ENCODE results near the gene LRP1.
A peak's percentile ranks its signal among the peaks of the same experiment; 100 is the strongest.

LRP1 gene

DNA sequence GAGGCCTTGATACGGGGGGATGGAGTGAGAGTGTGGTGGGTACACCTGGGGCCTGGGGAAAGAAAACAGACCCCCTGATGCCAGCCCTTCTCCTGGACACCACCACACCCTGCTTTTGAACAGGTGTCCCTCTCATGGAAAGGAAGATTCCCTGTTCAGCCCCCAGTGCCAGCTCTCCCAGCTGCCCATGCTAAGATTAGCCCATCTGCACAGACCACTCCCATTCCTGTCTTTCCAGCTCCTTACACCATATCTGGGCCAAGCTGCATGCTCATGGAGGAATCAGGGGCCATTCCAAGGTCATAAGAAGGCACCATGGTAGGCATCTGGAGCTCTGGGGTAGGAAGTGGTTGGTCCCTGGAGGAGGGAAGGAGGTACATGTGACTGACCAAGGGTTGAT is 29.7 kb upstream of the LRP1 start:
- H3K4me1 Mint-ChIP-seq = peaks cover 65% of the 10 kb centered on the region
- H3K36me3 Mint-ChIP-seq = peaks cover 55% of the 10 kb centered on the region
- H3K4me3 Mint-ChIP-seq = no peak overlapping the region
- no peak for DNase-seq
- no peaks in the 10 kb centered on the region for H3K27me3 Mint-ChIP-seq
- CTCF ChIA-PET = interaction anchor here (1.2 to 10.4 kb wide), 4 partner anchors 8 to 67 kb away, joined by 3 to 100 read pairs (median 5); partner anchors contain the start of gene STAT6
- H3K27ac Mint-ChIP-seq = peak overlapping the region; percentile 66
- no peaks in the 10 kb centered on the region for H3K9me3 Mint-ChIP-seq

- Mint-ChIP-seq H3K4me3 (no peak overlapping the region), H3K4me1 (peaks cover 62% of the 10 kb centered on the region), H3K27ac (peak overlapping the region; percentile 66), H3K36me3 (peaks cover 55% of the 10 kb centered on the region), H3K27me3 (no peaks in the 10 kb centered on the region), H3K9me3 (no peaks in the 10 kb centered on the region)
- DNase-seq = no peak
- CTCF ChIA-PET = interaction anchor here (1.0 to 10.4 kb wide), 7 partner anchors 9 to 68 kb away, joined by 3 to 100 read pairs (median 5); partner anchors contain the start of genes NEMP1 and STAT6
Measured at GRCh38 chr12:57099047-57099714, 29.1 kb upstream of the LRP1 start.

GRCh38 chr12:57099766-57100165 is 28.5 kb upstream of the LRP1 start:
- DNase-seq = no peak
- peaks cover 58% of the 10 kb centered on the region for H3K36me3 Mint-ChIP-seq
- CTCF ChIA-PET = interaction anchor here (1.0 to 10.4 kb wide), 7 partner anchors 10 to 68 kb away, joined by 3 to 100 read pairs (median 5); partner anchors contain the start of genes NEMP1 and STAT6
- no peak overlapping the region for H3K4me3 Mint-ChIP-seq
- no peaks in the 10 kb centered on the region for H3K9me3 Mint-ChIP-seq
- H3K27ac Mint-ChIP-seq = peak overlapping the region; percentile 59
- H3K27me3 Mint-ChIP-seq = no peaks in the 10 kb centered on the region
- H3K4me1 Mint-ChIP-seq = peaks cover 60% of the 10 kb centered on the region

DNA sequence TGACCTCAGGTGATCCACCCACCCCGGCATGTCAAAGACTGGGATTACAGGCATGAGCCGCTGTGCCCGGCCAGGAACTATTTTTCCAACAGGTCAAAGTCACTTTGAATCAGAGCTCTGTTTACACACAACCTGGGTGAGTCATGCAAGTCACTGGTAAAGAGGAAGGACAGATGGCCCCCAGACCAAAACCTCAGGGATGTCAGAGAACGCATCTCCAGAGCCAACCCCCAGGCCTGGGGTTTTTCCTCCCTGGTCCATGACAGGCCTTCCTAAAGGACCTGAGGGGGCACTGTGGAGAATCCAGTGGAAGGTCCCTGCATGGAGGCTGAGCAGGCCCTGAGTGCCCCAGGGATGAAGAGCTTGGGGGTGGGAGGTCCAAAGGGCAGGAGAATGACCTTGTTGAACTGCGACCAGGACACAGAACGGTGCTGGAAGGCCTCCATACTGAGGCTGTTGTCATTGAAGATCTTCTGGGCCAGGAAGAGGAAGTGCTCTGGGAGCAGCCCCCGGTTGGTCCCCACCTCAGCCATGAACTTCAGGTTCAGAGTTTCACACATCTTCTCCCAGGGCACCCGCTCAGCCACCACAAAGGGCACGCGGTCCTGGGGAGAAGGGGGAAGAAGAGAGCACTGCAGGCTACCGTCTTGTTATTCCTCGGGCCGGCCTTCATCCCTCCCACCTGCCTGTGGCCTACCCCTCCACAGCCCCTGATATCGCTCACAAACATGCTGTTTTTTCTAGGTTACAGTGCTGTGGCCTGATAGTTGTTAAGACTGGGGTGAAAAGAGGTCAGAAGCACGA is 26.2 kb upstream of the LRP1 start:
- H3K4me3 Mint-ChIP-seq = no peak overlapping the region
- peaks cover 56% of the 10 kb centered on the region for H3K4me1 Mint-ChIP-seq
- no peaks in the 10 kb centered on the region for H3K27me3 Mint-ChIP-seq
- CTCF ChIA-PET = interaction anchor here (0.9 to 2.4 kb wide), 3 partner anchors 10 to 31 kb away, joined by 3 to 6 read pairs (median 5); partner anchors contain the start of gene STAT6
- no peaks in the 10 kb centered on the region for H3K9me3 Mint-ChIP-seq
- peaks cover 58% of the 10 kb centered on the region for H3K36me3 Mint-ChIP-seq
- H3K27ac Mint-ChIP-seq = peak overlapping the region; percentile 58
- no peak for DNase-seq

DNA sequence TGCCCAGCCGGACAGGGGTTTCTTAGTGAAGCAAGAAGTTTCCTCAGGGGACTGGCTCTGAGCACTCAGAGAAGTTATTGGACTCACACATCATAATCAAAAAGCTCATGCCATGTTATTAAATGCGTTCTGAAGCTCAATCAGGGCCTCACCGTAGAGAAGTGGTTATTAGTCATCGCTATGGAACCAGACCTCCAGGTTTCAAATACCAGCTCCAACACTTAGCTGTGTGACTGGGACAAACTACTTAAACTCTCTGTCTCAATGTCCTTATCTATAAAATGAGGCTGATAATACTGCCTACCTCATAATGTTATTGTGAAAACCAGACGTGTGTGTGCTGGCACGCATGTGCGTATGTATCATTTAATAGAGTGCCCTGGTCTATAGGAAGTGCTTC is 24.4 kb upstream of the LRP1 start:
- DNase-seq = no peak
- Mint-ChIP-seq H3K4me3 (no peak overlapping the region), H3K27ac (no peak overlapping the region), H3K9me3 (no peaks in the 10 kb centered on the region), H3K36me3 (peaks cover 57% of the 10 kb centered on the region), H3K27me3 (no peaks in the 10 kb centered on the region), H3K4me1 (peaks cover 71% of the 10 kb centered on the region)
- CTCF ChIA-PET = interaction anchor here (1.5 to 2.4 kb wide), 2 partner anchors 8 to 12 kb away, joined by 5 to 6 read pairs; no protein-coding TSS in a partner anchor

DNA sequence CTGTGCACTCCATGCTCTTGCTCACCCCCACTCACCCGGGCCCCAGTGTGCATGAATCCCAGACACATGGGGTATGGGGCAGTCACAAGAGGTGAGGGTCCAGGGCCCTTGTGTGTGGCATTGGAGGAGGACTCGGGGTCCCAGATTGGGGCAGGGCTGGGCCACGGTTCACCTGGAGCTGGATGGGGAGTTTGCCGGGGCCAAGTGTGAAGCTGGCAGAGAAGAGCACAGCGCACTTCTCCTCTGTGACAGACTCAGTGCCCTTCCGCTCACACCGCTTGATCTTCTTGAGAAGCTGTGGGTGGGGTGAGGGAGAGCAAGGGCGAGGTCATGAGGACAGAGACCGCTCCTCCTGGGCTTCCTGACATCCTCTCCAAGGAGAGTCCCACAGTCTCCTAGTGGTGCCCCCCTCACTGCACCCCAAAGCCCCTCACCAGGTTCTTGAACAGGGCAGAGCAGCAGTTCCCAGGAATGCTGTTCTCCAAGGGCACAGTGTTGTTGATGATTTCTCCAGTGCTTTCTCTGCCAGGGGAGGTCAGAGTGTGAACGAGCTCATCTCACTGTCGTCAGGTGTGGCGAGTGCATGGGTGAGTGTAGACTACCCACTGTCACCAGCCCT is 23.9 kb upstream of the LRP1 start:
- CTCF ChIA-PET = interaction anchor here (1.2 to 2.4 kb wide), 3 partner anchors 8 to 71 kb away, joined by 4 to 6 read pairs (median 5); no protein-coding TSS in a partner anchor
- Mint-ChIP-seq H3K36me3 (peaks cover 54% of the 10 kb centered on the region), H3K27ac (no peak overlapping the region)

DNA sequence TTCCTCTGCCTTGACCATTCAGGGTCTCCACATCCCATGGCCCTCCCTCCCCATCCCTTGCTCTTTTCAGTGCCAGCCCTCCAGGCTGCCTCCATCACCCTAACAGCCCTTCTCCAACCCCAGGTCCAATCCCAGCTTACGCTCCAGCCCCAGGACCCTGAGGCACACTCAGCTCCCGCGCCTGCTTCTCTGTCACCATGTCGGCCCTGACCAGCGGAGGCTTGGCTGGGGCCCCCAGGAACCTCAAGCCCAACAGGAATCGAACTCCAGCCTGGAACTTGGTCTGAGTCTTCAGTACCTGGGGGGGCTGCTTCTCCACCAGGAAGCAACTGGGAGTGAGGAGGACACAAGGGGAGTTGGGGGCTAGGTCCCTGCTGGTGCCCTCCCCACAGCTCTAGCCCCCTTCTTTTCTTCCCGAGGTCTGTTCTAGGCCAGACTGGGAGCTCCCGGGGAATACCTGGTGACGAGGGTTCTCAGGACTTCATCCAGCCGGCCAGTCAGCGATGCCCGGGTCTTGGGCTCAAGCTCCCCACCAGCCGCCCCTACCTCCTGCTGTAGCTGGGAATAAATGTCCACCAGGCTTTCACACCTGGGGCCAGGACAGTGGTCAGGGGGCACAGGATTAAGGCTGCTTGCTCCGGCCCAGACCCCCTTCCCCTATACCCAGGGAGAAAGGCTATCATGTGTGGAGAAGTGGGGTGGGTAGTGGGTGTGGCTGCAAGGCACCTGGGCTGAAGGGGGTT is 23.1 kb upstream of the LRP1 start:
- Mint-ChIP-seq H3K9me3 (no peaks in the 10 kb centered on the region), H3K36me3 (peaks cover 49% of the 10 kb centered on the region), H3K4me1 (peaks cover 70% of the 10 kb centered on the region), H3K27ac (no peak overlapping the region), H3K4me3 (no peak overlapping the region), H3K27me3 (no peaks in the 10 kb centered on the region)
- no peak for DNase-seq
- CTCF ChIA-PET = interaction anchor here (1.1 to 2.4 kb wide), 4 partner anchors 11 to 104 kb away, joined by 3 to 6 read pairs (median 4); no protein-coding TSS in a partner anchor

More for the DNA sequence above, 23.9 kb upstream of the LRP1 start:
- no peak for DNase-seq
- no peaks in the 10 kb centered on the region for H3K9me3 Mint-ChIP-seq
- H3K4me1 Mint-ChIP-seq = peaks cover 68% of the 10 kb centered on the region
- no peak overlapping the region for H3K4me3 Mint-ChIP-seq
- no peaks in the 10 kb centered on the region for H3K27me3 Mint-ChIP-seq

- H3K27me3 Mint-ChIP-seq = no peaks in the 10 kb centered on the region
- H3K27ac Mint-ChIP-seq = peak overlapping the region; percentile 7
- H3K9me3 Mint-ChIP-seq = no peaks in the 10 kb centered on the region
- peaks cover 63% of the 10 kb centered on the region for H3K4me1 Mint-ChIP-seq
- peaks cover 48% of the 10 kb centered on the region for H3K36me3 Mint-ChIP-seq
- DNase-seq = no peak
- H3K4me3 Mint-ChIP-seq = no peak overlapping the region
- CTCF ChIA-PET = interaction anchor here (0.9 to 1.3 kb wide), 3 partner anchors 12 to 105 kb away, joined by 3 read pairs; no protein-coding TSS in a partner anchor
Measured at GRCh38 chr12:57106021-57106708, 22.1 kb upstream of the LRP1 start.

- no peak for DNase-seq
- Mint-ChIP-seq H3K4me1 (peaks cover 59% of the 10 kb centered on the region), H3K27me3 (peaks cover 4% of the 10 kb centered on the region), H3K36me3 (peaks cover 41% of the 10 kb centered on the region), H3K27ac (peak overlapping the region; percentile 66), H3K9me3 (no peaks in the 10 kb centered on the region), H3K4me3 (peak overlapping the region; percentile 14)
- CTCF ChIA-PET = interaction anchor here (0.8 to 2.5 kb wide), 4 partner anchors 37 to 42 kb away, joined by 3 to 8 read pairs (median 4); no protein-coding TSS in a partner anchor
Measured at GRCh38 chr12:57107456-57108155, 20.7 kb upstream of the LRP1 start.

GRCh38 chr12:57109207-57110103 is 18.8 kb upstream of the LRP1 start:
- peaks cover 41% of the 10 kb centered on the region for H3K36me3 Mint-ChIP-seq
- H3K4me1 Mint-ChIP-seq = peaks cover 58% of the 10 kb centered on the region
- H3K4me3 Mint-ChIP-seq = peak overlapping the region; percentile 82
- no peaks in the 10 kb centered on the region for H3K9me3 Mint-ChIP-seq
- no peak for DNase-seq
- CTCF ChIA-PET = interaction anchor here (0.7 to 5.7 kb wide), 8 partner anchors 12 to 102 kb away, joined by 3 to 100 read pairs (median 14); partner anchors contain the start of genes NAB2 and ZBTB39
- peak overlapping the region; percentile 94 for H3K27ac Mint-ChIP-seq
- H3K27me3 Mint-ChIP-seq = peaks cover 4% of the 10 kb centered on the region

GRCh38 chr12:57110104-57111030 is 17.9 kb upstream of the LRP1 start:
- Mint-ChIP-seq H3K27me3 (peaks cover 4% of the 10 kb centered on the region), H3K4me1 (peaks cover 53% of the 10 kb centered on the region), H3K4me3 (peak overlapping the region; percentile 82), H3K27ac (peak overlapping the region; percentile 94), H3K36me3 (peaks cover 35% of the 10 kb centered on the region), H3K9me3 (no peaks in the 10 kb centered on the region)
- peak; percentile 86 for DNase-seq
- CTCF ChIA-PET = interaction anchor here (1.1 to 5.7 kb wide), 15 partner anchors 12 to 427 kb away, joined by 3 to 116 read pairs (median 22); partner anchors contain the start of genes NAB2, NEMP1 and ZBTB39
